ELF-1 (cell line): Measurements from ENCODE around the gene TUBB.
"Not testable (repeated sequence)": the region's sequence is repeated elsewhere in the genome, so short reads cannot be mapped to it uniquely, and the experiment has no call there.

Experiments
- DNase-seq: peaks from one replicate; pipeline ENCODE4 v3.0.0-alpha.2; 2016; ENCODE audit warnings: low read depth, low spot score

The TUBB gene

GRCh38 chr6:30717845-30718720 lies 2.1 kb upstream of the TUBB start:
- not testable (repeated sequence) for DNase-seq

- DNase-seq: peak; percentile 47
Measured at GRCh38 chr6:30719356-30719755, 796 bp upstream of the TUBB start.

GRCh38 chr6:30720738-30721197 lies 616 bp downstream of the TUBB start:
- peak; percentile 76 for DNase-seq

- DNase-seq: peak; percentile 85
Measured at GRCh38 chr6:30721198-30722024, 1.3 kb downstream of the TUBB start.

GRCh38 chr6:30722025-30722279 lies 1.8 kb downstream of the TUBB start:
- not testable (repeated sequence) for DNase-seq

- peak; percentile 93 for DNase-seq
Measured at GRCh38 chr6:30722280-30723112, 2.3 kb downstream of the TUBB start.

GRCh38 chr6:30723159-30723842 lies 3.1 kb downstream of the TUBB start:
- DNase-seq: not testable (repeated sequence)

GRCh38 chr6:30723843-30724741 lies 3.9 kb downstream of the TUBB start:
- DNase-seq: not testable (repeated sequence)

- DNase-seq: no peak
Measured at GRCh38 chr6:30724906-30725667, 4.9 kb downstream of the TUBB start.

GRCh38 chr6:30725713-30726505 lies 5.8 kb downstream of the TUBB start:
- DNase-seq: peak; percentile 66

- no peak for DNase-seq
Measured at GRCh38 chr6:30726506-30727413, 6.6 kb downstream of the TUBB start.

- DNase-seq: no peak
Measured at GRCh38 chr6:30727920-30728553, 7.9 kb downstream of the TUBB start.

GRCh38 chr6:30730601-30731435 lies 10.7 kb downstream of the TUBB start:
- DNase-seq: peak; percentile 92

- DNase-seq: no peak
Measured at GRCh38 chr6:30732237-30732943, 12.2 kb downstream of the TUBB start.

GRCh38 chr6:30735668-30736314 lies 15.6 kb downstream of the TUBB start:
- DNase-seq: no peak
